VCaP (cell line): ENCODE measurements around the gene KCTD15.

ENCODE experiments used
- H3K27ac ChIP-seq: fragments of 450-650 bp; 2 replicates; pipeline ENCODE4 v1.5.1; 2017
- CTCF ChIP-seq: fragments of 450-650 bp; conservative IDR thresholded peaks from 2 replicates; pipeline ENCODE4 v1.5.1; 2017; ENCODE audit warnings: mild to moderate bottlenecking, moderate library complexity

KCTD15 gene

GRCh38 chr19:33865306-33865705 is 68.6 kb downstream of the KCTD15 start:
- TF ChIP-seq CTCF, result no peak
- H3K27ac ChIP-seq, result no peak overlapping the region
